GDM1 (cell line): Measurements from ENCODE around the gene BAIAP2L1.
"Not testable (repeated sequence)": the region's sequence is repeated elsewhere in the genome, so short reads cannot be mapped to it uniquely, and the experiment has no call there.

Source experiments
- DNase-seq: peaks from one replicate; lab custom pipeline; 2025; lab: John Stamatoyannopoulos, UW

Gene BAIAP2L1

DNA sequence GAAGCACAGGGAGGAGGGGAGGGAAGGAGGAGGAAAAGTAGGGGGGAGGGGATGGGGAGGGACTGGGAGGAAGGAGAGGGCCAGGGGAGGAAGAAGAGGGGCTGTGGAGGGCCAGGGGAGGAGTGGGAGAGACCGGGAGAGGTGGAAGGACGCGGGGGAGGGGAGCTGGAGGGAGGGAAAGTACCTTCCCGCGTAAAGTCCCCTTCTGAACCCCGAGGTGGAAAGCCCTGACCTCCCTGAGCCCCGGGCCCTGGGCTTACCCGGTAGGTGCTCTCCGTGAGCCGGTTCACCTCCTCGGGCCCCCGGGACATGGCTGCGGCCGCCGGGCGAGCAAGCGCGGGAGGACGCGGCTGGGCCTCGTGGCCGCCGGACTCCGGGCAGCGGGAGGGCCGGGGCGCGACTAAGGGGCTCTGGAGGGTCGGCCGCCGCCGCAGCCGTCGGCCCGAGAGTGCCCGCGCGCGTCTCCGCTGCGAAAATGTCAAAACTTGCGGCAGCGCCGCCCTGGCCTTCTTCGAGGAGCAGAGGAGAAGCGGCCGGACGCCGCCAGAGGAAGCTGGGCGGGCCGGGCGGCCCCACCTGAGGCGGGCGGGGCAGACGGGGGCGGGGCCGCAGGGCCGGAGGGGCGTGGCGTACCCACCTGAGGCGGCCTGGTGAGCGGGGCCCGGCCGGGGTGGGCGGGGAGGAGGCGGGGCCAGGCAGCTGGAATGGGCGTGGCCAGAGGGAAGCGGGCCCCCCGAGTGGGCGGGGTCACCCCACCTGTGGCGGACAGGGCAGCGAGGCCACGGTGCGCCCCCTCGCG, at the start of gene BAIAP2L1:
Gene BAIAP2L1, minus strand, starts transcription at position 549 of the 799 bp plus-strand sequence. Its CDS starts 238 bp downstream, at position 311.
- peak; percentile 75 for DNase-seq

DNA sequence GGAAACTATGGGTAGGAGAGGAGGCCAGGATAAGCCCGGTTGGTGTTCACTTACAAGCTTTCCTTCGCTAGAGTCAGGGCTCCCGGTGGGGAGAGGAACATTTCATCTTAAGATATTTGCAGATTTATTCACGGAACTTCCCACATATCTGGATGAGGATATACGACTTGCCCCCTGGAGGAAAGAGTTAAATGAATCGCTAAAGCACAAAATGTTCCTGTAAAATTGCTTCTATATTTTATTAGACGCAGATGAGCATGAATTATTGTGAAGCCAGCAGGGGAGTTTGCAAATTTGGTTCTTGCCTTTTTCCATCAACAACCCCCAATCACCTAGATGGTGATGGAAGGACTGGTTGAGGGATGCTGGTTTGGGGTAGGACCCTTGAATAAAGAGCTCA, 47.9 kb upstream of the BAIAP2L1 start:
- no peak for DNase-seq

GRCh38 chr7:98440992-98441391, 40.1 kb upstream of the BAIAP2L1 start:
- not testable (repeated sequence) for DNase-seq

DNA sequence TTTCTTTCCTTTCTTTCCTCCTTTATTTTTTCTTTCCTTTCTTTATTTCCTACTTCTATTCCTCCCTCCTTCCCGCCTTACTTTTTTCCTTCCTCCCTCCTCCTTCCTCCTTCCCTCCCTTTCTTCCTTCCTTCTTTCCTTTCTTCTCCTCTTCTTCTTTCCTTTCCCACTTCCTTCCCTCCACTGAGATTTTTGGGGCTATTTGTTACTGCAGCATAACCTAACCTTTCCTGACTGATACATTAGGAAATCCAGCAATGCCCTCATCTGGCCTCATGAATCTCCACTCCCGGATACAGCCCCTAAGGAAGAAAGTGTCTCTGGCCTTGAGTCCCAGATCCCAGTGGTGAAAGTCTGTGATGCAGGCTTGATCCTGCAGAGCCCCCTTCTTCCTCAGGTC, 38.6 kb upstream of the BAIAP2L1 start:
- DNase-seq: no peak

GRCh38 chr7:98434087-98434486, 33.2 kb upstream of the BAIAP2L1 start:
- no peak for DNase-seq

DNA sequence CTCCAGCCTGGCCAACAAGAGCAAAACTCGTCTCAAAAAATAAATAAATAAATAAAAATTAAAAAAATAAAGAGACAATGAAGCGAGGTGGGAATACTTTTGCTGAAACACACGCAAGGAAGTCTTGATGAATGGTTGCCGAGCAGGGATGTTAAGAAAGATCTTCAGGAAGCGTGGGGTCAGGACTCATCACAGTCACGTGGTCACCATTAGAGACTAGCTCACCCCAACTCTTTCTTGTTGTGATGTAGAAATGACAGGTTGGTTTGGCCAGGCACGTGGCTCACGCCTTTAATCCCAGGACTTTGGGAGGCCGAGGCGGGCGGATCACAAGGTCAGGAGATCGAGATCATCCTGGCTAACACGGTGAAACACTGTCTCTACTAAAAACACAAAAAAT, 28.9 kb upstream of the BAIAP2L1 start:
- DNase-seq: no peak

- no peak for DNase-seq
Measured at GRCh38 chr7:98423043-98423442, 22.2 kb upstream of the BAIAP2L1 start.

GRCh38 chr7:98420966-98421612, 20.2 kb upstream of the BAIAP2L1 start:
- DNase-seq: peak; percentile 19

- DNase-seq: not testable (repeated sequence)
Measured at GRCh38 chr7:98419988-98420387, 19.1 kb upstream of the BAIAP2L1 start.

DNA sequence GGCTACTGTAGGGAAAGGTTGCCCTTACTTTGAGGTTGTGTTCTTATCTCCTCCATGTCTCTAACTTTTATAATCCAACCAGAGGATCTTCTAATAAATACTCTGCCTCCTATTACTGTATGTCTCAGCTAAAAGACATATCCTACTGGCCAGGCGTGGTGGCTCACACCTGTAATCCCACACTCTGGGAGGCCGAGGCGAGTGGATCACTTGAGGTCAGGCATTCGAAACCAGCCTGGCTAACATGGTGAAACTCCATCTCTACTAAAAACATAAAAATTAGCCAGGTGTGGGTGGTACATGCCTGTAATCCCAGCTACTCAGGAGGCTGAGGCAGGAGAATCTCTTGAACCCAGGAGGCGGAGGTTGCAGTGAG, 18.4 kb upstream of the BAIAP2L1 start:
- DNase-seq: not testable (repeated sequence)

DNA sequence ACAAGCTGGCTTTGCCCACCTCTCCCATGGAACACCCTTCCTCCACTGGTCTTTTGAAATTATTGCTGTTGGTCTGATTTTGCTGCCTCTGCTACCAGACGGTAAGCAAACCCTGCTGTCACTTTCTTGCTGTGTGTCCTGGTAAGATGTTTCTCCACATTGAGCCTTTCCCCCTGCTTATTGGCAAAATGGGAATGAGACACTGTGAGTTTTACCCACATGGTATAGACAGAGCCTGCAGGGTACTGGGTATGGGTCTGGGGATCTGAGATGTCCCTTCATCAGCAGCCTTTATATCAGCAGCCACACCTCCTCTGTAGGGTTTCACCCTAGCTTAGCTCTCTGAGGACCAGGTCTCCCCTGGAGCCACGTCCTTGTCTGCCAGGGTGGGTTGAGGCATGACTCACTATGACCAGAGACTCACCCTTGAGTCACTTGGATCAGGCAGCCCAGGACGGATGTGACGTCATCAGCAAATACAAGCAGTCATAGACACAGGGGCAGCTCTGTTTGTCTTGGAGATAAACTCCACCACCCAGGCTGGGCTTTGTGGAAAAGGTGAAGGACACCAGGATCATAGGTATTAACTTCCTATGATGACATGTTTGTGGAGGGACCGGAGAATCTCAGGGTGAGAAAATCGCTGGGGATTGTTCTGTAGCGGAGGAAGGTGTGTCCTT, 17.9 kb upstream of the BAIAP2L1 start:
- DNase-seq: no peak

DNA sequence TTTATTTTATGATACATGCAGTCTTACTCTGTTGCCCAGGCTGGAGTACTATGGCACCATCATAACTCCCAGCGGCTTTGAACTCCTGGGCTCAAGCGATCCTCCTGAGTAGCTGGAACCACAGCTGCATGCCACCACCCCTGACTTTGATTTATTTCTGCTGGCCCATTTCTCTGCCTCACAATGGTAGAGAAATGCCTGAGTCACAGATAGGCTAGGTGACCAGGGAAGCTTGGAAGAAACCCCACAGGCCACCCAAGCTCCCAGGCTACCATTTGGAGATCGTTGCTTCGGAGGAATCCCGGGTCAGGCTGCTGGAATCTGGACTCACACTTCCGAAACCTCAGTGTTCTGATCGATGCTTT, 17.4 kb upstream of the BAIAP2L1 start:
- DNase-seq: no peak

GRCh38 chr7:98417604-98418270, 16.8 kb upstream of the BAIAP2L1 start:
- not testable (repeated sequence) for DNase-seq

DNA sequence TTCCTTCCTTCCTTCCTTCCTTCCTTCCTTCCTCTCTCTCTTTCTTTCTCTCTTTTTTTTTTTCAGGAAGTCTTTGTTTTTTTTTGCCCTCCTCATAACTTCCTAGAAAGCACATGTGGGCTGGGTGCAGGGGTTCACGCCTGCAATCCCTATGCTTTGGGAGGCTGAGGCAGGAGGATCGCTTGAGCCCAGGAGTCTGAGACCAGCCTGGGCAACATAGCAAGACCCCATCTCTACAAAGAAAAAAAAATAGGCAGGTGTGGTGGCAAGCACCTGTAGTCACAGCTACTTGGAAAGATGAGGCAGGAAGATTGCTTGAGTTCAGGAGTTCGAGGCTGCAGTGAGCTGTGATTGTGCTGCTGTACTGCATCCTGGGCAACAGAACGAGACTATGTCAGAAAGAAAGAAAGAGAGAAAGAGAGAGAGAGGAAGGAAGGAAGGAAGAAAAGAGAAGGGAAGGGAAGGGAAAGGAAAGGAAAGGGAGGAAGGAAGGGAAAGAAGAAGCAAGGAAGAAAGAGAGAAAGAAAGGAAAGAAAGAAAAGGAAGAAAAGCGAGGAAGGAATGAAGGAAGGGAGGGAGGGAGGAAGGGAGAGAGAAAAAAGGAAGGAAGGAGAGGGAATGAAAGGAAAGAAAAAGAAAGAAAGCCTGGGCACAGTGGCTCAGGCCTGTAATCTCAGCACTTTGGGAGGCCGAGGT, 13.5 kb upstream of the BAIAP2L1 start:
- no peak for DNase-seq

DNA sequence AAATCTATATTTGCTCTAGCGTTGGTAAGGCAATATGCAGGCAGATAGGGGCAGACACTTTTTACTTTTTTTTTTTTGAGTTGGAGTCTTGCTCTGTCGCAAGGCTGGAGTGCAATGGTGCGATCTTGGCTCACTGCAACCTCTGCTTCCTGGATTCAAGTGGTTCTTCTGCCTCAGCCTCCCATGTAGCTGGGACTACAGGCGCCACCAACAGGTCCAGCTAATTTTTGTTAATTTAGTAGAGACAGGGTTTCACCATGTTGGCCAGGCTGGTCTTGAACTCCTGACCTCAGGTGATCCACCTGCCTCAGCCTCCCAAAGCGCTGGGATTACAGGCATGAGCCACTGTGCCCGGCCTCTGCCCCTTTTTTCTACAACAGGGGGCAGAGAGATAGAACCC, 12.8 kb upstream of the BAIAP2L1 start:
- DNase-seq: not testable (repeated sequence)

- no peak for DNase-seq
Measured at GRCh38 chr7:98409843-98410242, 9.0 kb upstream of the BAIAP2L1 start.

DNA sequence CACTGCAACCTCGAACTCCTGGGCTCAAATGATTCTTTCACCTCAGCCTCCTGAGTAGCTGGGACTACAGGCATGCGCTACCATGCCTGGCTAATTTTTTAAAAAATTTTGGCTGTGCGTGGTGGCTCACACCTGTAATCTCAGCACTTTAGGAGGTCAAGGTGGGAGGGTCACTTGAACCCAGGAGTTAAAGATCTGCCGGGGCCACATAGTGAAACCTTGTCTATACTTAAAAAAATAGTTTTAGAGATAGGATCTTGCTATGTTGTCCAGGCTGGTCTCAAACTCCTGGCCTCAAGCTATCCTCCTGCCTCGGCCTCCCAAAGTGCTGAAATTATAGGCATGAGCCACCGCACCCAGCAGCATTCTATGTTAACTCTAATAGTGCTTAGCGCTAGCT, 7.3 kb upstream of the BAIAP2L1 start:
- DNase-seq: not testable (repeated sequence)

DNA sequence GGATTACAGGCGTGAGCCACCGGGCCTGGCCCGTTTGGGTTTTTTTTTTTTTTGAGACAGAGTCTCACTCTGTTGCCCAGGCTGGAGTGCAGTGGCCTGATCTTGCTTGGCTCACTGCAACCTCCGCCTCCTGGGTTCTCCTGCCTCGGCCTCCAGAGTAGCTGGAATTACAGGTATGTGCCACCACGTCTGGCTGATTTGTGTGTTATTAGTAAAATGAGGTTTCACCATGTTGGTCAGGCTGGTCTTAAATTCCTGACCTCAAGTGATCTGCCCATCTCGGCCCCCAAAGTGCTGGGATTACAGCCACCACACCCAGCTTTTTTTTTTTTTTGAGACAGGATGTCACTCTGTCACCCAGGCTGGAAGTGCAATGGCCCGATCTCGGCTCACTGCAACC, 5.9 kb upstream of the BAIAP2L1 start:
- no peak for DNase-seq

DNA sequence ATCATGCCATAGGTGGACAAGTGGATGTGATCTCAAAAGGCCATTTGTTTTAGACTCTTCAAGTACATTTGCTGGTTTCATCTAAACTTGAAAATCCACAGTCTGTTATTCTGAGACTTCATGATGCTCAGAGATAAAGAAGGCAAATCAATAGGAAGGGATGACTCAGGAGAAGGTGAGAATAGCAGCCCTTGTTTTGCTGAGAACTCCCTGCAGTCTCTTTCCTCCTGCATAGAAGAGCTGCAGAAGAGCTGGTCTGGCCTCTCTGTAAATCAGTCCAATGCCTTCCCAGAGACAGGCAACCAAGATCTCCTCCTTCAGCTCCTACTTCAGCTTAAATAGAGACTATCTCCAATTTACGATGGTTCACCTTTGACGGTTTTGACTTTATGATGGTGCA, 4.0 kb upstream of the BAIAP2L1 start:
- no peak for DNase-seq

DNA sequence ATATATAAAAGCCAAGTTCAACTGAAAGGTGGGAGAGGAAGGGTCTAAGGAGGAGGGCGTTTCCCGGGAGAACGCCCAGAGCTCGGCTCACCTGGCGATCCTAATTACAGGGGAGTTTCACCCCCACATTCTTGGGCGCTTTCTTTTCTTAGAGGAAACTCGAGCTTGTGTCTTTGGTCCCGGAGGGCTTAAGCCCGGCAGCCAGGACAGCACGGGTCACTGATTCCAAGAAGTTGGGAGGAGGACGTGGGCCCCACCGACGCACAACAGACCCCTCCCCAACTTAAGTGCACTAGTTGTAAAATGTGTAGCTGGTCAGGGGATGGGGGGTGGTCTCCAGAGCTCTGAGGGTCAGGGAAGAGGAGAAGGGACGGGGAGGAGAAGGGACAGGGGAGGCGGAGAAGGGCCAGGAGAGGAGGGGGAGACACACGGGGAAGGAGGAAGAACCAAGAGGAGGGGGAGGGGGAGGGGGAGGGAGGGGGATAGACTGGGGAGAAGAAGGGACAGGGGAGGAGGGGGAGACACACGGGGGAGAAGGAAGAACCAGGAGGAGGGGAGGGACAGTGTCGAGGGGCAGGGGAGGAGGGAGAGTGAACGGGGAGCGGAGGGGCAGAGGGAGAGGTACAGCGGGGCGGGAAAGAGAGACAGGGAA, 874 bp downstream of the BAIAP2L1 start:
- no peak for DNase-seq

- no peak for DNase-seq
Measured at GRCh38 chr7:98399462-98399861, 1.4 kb downstream of the BAIAP2L1 start.
